22Rv1 (cell line): ENCODE measurements around the gene SOCS2.

ENCODE experiments used
- CTCF ChIP-seq: fragments of 450-650 bp; IDR thresholded peaks from 2 replicates; pipeline ENCODE4 v1.5.1; 2017; ENCODE audit warnings: mild to moderate bottlenecking
- ZFX ChIP-seq: fragments of 450-650 bp; IDR thresholded peaks from 2 replicates; pipeline ENCODE4 v1.6.1; 2017; ENCODE audit warnings: antibody characterized with exemption, borderline replicate concordance

- TF ChIP-seq CTCF (no peak), ZFX (no peak)
Measured at GRCh38 chr12:93550748-93551611, 21.5 kb upstream of the SOCS2 start.
